ENCODE measurements around the gene UBE2M.

- TF ChIP-seq CTCF (IDR thresholded peaks at IDR 0.05) = no peak
- no peak for TF ChIP-seq POLR2AphosphoS5 (IDR thresholded peaks at IDR 0.05)
- TF ChIP-seq POLR2A (IDR thresholded peaks at IDR 0.05) = no peak
Observed at GRCh38 chr19:58535857-58536256, 22.6 kb downstream of the UBE2M start.
